Calu3 (cell line): ENCODE results near the gene PDE7B. TPM values are rescaled to one million over a fixed set of nuclear protein-coding genes. Genes with fewer than 3 reads are reported as not detected.

ENCODE experiments used
- BruUV-seq: library from RNA; stranded (reverse); fragments of 400-500 nt; replicated peaks from 2 replicates; lab custom pipeline; 2021; lab: Mats Ljungman, UMichigan
- CTCF ChIA-PET: fragments of 300-600 bp; sonication (Branson Sonifier 250); formaldehyde crosslinking; loops from one replicate; lab custom pipeline; 2022; ENCODE audit warnings: antibody characterized with exemption; lab: Charles Lee
- DNase-seq: peaks from one replicate; pipeline ENCODE4 v3.0.0; 2022
- H3K27ac Mint-ChIP-seq: one replicate; pipeline ENCODE4 v1.8.0; 2022; ENCODE audit warnings: mixed read lengths; ENCODE audit not compliant: unreplicated experiment
- H3K27me3 Mint-ChIP-seq: one replicate; pipeline ENCODE4 v1.8.0; 2022; ENCODE audit warnings: mixed read lengths; ENCODE audit not compliant: unreplicated experiment
- H3K36me3 Mint-ChIP-seq: one replicate; pipeline ENCODE4 v1.8.0; 2022; ENCODE audit warnings: mild to moderate bottlenecking, moderate library complexity, mixed read lengths; ENCODE audit not compliant: insufficient read depth, unreplicated experiment
- H3K4me1 Mint-ChIP-seq: one replicate; pipeline ENCODE4 v1.8.0; 2022; ENCODE audit warnings: mild to moderate bottlenecking, low read depth, mixed read lengths; ENCODE audit not compliant: unreplicated experiment
- H3K4me3 Mint-ChIP-seq: one replicate; pipeline ENCODE4 v1.8.0; 2022; ENCODE audit warnings: mild to moderate bottlenecking, low read depth, moderate library complexity, mixed read lengths; ENCODE audit not compliant: unreplicated experiment
- H3K9me3 Mint-ChIP-seq: one replicate; pipeline ENCODE4 v1.8.0; 2022; ENCODE audit warnings: low read depth, mixed read lengths; ENCODE audit not compliant: unreplicated experiment
- CTCF ChIP-seq: fragments of 200-600 bp; IDR thresholded peaks from one replicate; pipeline ENCODE4 v1.8.0; 2022; ENCODE audit warnings: antibody characterized with exemption; ENCODE audit not compliant: unreplicated experiment
- intact Hi-C: fragments of 100-400 bp; cut with micrococcal nuclease; formaldehyde crosslinking; loops from one replicate; pipeline ENCODE4 v1.10.0; 2022; ENCODE audit not compliant: unreplicated experiment
- total RNA-seq: library from RNA; stranded (reverse); gene quantifications from 2 replicates; pipeline ENCODE4 v1.2.3, GENCODE V29; 2022

PDE7B gene
- total RNA-seq, 1 experiment from 2014 or later: 0.09 TPM

- TF ChIP-seq CTCF: no peak
- BruUV-seq: no TSS peak
- Mint-ChIP-seq H3K27ac (no peak overlapping the region), H3K27me3 (no peaks in the 10 kb centered on the region), H3K4me3 (no peak overlapping the region), H3K9me3 (no peaks in the 10 kb centered on the region), H3K4me1 (no peaks in the 10 kb centered on the region), H3K36me3 (no peaks in the 10 kb centered on the region)
- CTCF ChIA-PET: no interaction called here
- intact Hi-C loops: no loop called here
- DNase-seq: no peak
Observed at GRCh38 chr6:136039185-136039584, 187.7 kb downstream of the PDE7B start.

- Mint-ChIP-seq H3K9me3 (no peaks in the 10 kb centered on the region), H3K27me3 (no peaks in the 10 kb centered on the region), H3K4me3 (no peak overlapping the region), H3K27ac (no peak overlapping the region), H3K36me3 (no peaks in the 10 kb centered on the region), H3K4me1 (no peaks in the 10 kb centered on the region)
- CTCF ChIA-PET: interaction anchor here (0.7 kb wide), 1 partner anchor 132 kb away, joined by 3 read pairs; no protein-coding TSS in a partner anchor
- no peak for TF ChIP-seq CTCF
- no peak for DNase-seq
- intact Hi-C loops: no loop called here
- BruUV-seq: no TSS peak
Observed at GRCh38 chr6:136050475-136050874, 199.0 kb downstream of the PDE7B start.

GRCh38 chr6:136051140-136051775 is 199.8 kb downstream of the PDE7B start:
- no TSS peak for BruUV-seq
- CTCF ChIA-PET: no interaction called here
- Mint-ChIP-seq H3K36me3 (no peaks in the 10 kb centered on the region), H3K27ac (no peak overlapping the region), H3K4me3 (no peak overlapping the region), H3K27me3 (no peaks in the 10 kb centered on the region), H3K9me3 (no peaks in the 10 kb centered on the region), H3K4me1 (no peaks in the 10 kb centered on the region)
- DNase-seq: no peak
- no peak for TF ChIP-seq CTCF
- intact Hi-C loops: no loop called here

GRCh38 chr6:136052031-136052430 is 200.5 kb downstream of the PDE7B start:
- BruUV-seq: no TSS peak
- no peaks in the 10 kb centered on the region for H3K4me1 Mint-ChIP-seq
- no peak overlapping the region for H3K27ac Mint-ChIP-seq
- H3K9me3 Mint-ChIP-seq: no peaks in the 10 kb centered on the region
- no peak overlapping the region for H3K4me3 Mint-ChIP-seq
- TF ChIP-seq CTCF: no peak
- CTCF ChIA-PET: no interaction called here
- no peaks in the 10 kb centered on the region for H3K27me3 Mint-ChIP-seq
- H3K36me3 Mint-ChIP-seq: no peaks in the 10 kb centered on the region
- intact Hi-C loops: no loop called here
- no peak for DNase-seq
